ENCODE results near the gene SUMF1.
A peak's percentile ranks its signal among the peaks of the same experiment; 100 is the strongest.

Gene SUMF1

DNA sequence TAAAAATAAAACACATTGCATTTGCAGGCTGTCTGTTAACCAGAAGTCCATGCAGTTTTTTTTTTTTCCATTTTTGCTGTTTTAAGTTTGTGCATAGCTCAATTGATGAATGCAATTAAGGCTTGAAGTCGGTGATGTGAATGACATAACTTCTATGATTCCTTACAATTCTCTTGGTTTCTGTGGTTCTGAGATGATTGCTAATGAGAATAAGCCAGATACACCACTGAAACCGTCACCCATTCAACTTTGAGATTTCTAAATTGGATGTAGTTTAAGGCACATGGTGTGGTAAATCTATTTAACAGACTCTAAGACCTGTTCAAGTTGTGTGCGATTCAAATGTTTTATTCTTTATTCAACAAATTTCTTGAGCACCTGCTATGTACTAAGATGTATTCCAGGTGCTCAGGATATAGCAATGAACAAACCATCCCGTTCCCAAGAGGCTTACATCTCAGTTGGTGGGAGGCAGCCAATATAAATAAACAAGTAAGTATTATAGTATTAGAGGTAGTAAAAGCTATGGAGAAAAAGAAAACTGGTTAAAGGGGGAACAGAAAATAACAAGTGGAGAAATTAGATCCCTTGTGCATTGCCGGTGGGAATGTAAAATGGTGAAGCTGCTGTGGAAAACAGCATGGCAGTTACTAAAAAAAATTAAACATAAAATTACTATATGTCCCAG lies 30.1 kb upstream of the SUMF1 start:
- no peak for DNase-seq

DNA sequence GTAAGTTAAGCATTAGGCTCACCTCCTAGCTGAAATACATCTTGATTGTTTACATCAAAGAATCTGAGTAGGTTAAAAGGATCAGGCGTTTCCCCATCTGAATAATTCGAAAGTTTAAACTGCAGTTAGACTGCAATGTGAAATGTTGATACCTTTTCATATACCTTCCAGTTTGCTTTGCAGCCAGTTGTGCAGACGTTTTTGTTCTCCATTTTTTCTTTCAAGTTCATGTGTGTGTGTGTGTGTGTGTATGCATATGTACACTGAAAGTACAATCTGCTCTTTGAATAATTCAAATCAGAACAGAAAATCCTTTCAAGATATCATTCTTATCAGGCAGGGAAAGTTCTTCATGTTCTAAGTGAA lies 29.0 kb upstream of the SUMF1 start:
- no peak for DNase-seq

DNA sequence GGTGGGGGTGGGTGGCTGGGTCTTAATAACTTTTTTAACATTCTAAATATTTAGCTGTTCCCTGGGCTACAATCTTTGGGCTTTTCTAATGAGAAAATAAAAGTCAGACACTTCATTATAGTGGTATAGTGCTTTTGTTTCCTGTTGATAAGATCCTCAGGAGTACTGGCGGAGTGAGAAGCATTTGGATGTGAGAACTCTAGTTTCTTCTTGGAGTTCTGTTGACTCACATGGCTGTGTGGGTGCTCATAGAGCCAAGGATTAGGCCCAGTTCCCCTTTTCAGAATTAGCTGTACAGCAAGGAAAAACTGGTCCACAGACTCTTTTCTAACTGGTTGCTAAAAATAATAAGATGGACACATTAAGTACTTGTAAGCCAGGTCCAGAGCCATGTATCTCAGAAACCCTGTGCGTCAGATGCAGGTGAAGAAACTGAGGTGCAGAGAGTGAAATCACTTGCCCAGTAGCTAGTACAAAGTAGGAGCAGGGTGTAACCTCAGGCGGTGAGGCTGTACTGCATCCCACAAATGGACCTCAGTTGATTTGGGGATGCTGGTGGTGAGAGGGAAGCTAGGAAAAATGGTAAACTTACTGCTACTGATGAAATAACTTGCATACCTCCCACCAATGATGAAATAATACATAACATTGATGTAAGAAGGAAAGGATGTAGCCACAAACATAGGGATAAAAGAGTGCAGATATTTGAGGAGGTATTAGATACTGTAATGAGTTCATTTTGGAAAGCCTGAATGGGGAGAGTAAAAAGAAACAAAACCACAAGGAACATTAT lies 28.4 kb upstream of the SUMF1 start:
- no peak for DNase-seq

DNA sequence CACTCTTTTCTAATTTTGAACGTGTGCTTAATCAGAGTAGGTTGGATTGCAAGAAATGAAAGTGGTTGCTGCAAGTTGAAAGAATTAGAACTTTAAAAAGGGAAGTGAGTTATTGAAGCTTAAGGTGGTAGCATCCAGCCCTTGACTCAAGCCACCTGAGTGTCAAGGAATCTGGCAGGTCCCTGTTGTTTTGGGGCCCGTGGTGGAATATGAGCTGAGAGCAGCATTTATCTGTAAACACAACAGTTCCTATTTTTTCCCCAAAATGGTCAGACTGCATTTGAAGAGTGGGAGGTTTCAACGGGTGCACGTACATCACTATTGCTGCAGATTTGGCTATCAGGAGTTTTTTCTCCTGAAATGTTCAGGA lies 27.8 kb upstream of the SUMF1 start:
- peak; percentile 65 for DNase-seq

DNA sequence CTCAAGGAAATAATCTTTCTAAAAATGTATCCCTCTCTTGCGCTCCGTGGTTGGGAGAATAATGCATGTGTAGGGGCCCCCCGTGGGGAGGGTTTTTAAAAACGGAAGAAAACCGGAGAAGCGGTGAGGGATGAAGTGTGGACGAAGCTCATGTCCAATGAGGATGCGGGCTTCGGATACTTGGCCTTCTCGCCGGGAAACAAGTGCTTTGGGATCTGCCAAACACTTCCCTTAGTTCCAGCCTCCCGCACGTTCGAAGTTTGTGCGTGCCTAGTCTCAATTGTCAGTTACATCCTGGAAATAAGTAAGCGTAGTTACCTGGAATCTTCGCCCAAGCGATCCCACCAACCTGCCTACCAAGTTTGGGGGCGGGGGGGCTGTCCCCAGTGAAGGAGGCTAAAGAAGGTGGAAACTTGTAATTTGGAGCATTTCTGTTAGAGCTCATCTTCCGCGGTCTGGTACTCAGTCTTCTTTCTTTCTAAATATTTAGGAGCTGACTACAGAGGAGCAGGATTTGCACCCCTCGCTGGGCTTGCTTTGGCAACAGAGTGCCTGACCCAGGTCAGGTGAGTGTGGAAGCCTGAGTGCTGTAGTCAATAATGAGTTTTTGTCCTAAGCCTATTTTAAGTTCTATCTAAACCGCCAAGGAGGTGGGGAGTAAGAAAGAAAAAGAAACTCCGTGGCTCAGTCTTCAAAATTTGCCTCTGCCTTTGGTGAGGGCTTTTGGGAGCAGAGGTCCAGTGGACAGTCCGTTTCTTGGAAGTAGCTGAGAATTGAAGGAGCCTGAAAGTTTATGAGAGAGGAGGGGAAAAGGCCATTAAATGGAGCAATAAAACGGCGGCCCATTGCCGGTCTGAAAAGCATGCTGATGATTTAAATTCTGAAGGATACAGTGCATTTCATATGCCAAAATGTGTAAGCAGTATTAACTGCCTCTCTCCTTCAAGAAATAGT lies 27.1 kb upstream of the SUMF1 start:
- DNase-seq: peak; percentile 26

DNA sequence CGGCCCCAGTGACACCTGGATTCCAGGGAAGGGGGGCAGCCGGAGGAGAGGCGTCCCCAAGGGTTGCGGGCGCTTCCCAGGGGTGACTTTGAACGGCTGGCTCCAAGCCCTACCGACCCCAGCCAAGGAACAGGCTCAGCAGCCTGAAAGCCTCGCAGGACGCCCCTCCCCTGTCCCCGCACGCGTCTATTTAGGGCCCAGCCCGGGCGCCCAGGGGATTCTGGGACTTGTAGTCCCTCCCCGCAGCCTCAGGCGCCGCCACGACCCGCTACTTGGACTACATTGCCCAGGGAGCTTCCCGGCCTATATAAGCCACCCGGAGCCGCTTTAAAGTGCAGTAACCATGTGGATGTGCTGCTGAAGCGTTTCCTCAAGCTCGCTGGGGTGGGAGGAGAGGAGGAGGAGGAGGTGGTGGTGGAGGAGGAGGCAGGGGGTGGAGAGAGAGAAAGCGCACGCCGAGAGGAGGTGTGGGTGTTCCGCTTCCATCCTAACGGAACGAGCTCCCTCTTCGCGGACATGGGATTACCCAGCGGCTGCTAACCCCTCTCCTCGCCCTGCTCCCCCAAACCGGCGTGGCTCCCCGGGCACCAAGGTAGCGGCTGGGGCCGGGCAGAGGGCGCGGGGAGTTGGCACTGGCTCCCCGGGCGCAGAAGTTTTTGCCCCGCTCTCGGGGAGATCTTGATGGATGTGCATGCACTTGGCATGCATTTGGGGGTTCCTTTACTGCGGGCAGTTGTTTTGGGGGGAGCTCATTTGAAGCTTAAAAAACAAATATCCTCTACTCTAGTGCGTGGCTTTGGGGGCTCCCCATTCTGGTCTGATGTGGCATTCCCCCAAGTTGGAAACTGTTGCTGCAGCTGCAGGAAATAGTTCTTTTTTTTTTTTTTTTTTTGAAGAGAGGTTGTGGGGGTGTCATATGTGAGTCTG lies 26.2 kb upstream of the SUMF1 start, which contains the start of gene ITPR1:
ITPR1 (plus strand) TSS at position 335 of the 927 bp plus-strand sequence. CDS start 23,144 bp downstream, outside the sequence.
- DNase-seq: peak; percentile 98

DNA sequence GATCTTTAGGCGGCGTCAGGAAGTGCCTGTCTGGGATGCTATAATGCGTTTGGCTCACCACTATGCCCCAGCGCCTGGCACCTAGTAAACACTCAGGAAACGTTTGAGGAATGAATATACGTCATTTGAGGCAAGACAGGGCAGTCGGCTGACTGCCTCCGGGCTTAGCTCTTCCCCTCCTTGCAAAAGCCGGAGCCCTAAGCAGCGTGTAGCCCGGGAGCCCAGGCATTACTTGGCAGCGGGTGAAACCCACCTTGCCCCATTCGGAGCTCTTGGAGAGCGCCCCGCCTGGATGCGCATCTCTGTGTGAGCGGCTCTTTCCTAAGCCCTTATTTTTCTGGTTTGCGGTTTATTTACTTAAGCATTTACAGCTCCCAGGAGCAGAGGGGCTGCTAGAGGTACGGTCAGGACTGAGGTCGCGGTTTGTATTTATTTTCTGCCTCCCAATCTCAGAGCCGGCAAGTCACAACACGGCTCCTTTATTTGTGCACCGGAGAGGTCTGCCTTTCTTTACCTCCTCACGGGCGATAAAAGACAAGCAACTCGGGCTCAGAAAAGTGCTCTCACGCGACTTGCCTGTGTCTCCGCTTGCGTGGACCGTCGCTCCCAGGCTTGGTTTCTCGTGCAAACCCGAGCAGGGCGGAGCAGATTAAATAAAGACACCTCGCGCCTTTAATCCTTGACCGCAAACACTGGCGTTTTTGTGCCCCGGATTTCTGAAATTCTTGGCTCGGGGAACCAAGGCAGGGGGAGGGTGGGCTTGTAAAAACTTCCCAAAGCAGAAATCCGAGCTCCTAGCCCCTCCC lies 25.3 kb upstream of the SUMF1 start:
- DNase-seq: peak; percentile 56

DNA sequence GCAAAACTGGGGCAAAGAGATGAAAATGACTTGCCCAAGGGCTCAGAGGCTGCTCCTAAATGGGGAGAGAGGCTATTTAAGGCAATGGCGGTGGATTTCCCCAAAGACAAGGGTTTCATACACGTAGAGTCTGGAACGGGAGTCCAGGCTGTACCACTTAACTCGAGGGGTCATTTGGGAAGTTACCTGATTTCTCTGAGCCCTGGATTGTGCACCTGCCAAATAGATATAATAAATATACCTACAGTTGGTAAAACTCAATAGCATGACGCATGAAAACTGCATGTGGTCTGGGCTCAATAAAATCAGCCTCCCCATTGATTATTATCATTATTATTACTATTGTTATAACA lies 24.8 kb upstream of the SUMF1 start:
- DNase-seq: no peak

DNA sequence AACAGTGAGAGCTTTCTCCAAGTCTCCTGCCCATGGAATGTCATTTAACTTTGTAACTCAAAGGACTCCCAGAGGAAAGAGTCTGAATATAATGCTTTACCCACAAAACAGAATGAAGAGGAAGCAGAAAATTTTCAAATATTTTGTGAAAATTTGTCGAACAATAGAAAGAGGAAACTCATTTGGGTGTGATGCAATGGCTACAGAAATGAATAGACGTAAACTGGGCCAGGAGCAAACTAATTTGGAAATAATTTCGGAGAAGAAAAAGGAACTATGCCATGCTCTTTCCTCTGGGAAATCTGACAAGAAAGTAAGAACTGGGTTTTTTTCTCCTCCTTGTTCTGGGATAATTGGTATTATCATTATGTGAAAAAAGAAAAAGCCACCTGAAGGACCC lies 11.2 kb upstream of the SUMF1 start:
- DNase-seq: no peak

DNA sequence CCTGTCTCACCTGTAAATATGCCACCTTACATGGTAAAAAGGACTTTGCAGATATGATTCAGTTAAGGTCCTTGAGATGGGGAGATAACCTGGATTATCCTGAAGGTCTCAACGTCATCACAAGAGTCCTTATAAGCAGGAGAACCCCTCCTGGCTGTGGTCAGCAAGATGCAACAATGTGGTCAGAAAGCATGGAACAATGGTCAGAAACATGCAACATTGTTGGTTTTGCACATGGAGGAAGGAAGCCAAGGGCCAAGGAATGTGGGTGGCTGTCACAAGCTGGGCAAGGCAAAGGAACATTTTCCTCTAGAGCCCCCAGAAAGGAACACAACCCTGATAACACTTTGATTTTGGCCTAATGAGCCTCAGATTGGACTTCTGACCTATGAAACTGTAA lies 9.4 kb upstream of the SUMF1 start:
- DNase-seq: no peak

DNA sequence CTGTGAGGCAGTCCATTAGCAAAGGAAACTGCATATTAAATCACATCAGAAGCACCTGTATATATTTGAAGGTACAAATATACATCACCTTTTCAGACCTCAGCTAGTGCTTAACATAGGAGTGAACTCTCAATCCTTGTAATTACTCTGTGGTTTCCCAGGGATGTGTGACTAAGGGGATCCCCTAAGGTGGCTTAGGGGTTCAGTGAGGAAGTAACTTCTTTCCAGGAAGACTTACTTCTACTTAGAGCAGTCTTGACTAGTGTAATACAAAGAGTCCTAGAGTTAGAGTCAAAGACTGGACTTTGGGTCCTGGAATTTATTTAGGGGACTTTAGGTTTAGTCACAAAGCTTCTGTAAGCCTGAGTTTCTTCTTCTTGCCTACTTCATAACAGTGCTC lies 8.7 kb upstream of the SUMF1 start:
- no peak for DNase-seq

DNA sequence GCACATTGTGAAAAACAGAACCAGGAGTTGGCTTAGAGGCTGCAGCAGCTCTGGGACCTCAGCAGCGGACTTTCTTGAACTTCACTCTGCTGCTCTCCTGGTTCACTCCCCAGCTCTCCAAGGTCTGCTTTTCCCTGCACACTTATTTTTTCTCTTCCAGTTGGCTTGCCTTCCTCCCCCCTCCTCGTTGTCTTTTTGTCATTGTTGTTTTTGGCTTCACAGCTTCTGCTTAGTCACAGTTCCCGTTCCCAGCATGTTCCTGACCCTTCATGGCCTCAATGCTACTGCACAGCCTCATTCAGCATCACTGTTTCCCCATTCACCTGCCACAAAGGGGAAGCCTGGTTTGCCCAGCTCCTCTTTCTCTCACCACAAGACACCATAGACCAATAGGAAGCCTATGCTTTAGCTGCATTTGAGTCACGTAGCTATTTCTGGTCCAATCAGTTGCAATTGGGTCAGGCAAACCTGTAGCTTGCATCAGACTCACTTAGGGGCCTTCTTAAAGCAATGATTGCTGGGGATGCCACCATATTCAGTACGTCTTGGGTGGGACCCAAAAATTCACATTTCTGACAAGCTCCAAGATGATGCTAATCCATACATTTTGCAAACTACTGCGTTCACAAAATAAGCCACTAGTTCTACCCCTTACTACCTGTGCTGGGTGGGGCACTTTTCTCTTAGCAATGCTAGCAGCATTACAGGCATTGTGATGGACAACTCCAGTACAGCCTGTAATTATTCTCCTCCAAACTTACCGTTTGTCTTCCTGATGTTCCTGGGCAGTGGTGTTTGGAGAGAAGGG lies 7.8 kb upstream of the SUMF1 start:
- DNase-seq: peak; percentile 17

DNA sequence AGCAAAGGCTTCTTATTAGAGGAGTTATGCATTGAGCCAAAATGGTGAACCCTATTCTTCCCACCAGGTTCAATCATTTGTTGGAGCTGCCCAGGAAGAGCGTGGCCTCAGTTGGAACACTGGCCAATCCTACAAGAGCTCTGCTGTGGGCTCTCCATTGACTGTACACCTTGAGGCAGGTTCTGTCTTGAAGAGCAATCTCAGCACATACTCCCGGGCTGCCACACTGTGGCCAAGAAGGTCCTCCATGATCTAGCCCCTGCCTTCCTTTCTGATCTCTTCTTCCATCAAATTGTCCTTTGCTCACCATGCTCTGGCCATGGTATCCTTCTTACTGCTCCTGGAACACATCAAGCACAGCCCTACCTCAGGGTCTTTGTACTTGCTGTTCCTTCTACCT lies 5.7 kb upstream of the SUMF1 start:
- no peak for DNase-seq

DNA sequence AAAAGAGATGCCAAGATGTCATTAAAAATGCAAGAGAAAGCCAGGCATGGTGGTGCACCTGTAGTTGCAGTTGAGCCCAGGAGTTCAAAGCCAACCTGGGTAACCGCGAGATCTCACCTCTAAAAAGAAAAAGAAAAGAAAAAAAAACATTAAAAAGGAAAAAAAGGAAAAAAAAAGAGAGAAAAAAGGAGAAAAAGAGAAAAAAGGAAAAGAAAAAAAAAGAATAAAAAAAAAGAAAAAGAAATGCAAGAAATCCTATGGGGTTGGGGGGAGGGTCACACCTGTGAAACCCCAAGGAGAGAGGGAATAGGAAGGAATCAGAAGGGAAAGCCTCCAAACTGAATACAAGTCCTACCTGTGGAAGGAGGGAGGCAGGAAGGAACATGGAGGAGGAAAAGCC lies 5.2 kb upstream of the SUMF1 start:
- no peak for DNase-seq

DNA sequence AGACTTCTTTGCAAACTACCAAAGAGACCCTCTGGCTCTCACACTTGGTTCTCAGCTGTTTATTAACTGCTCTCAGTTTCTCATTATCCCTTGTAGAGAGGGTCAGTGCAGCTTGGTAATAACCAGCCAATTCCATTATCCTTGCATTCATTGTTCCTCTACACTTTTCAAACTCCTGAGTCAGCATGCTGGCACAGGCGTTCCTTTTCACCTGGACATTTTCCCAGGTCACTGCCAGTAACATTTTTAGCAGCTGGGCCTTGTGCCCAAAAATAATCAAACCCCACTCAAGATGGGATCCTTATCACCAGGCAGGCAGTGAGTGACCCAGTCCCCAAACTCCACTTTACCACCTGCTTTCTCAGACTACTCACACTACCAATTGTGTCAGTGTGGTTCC lies 4.8 kb upstream of the SUMF1 start:
- no peak for DNase-seq

DNA sequence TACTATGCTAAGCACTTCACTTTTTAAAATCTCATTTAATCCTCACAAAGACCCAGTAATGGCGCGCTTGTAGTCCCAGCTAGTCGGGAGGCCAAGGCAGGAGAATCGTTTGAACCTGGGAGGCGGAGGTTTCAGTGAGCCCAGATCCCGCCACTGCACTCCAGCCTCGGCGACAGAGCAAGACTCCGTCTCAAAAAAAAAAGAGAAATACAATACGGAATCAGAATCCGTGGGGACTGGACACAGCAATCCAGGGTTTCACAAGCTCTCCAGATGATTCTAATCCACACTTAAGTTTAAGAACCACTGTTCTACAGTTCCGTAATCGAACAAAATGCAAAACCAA lies 426 bp upstream of the SUMF1 start:
- no peak for DNase-seq

DNA sequence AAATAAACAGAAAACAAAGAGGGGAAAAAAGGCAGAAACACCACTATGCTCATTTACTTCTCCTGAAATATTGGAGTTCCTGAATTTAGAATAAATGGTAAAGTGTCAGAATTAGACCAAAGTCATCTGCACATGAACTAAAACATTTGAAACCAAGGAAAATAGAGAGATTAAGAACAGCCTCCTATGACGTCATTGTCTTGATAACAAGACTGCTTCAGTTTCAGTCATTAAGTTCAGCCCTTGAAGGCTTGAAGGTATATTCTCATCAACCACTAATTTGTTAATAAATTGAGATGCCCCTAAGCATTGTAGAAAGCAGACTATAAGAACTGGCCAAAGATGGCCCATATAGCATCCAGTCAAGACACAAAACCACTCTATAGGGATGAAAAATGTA lies 2.5 kb downstream of the SUMF1 start:
- no peak for DNase-seq

DNA sequence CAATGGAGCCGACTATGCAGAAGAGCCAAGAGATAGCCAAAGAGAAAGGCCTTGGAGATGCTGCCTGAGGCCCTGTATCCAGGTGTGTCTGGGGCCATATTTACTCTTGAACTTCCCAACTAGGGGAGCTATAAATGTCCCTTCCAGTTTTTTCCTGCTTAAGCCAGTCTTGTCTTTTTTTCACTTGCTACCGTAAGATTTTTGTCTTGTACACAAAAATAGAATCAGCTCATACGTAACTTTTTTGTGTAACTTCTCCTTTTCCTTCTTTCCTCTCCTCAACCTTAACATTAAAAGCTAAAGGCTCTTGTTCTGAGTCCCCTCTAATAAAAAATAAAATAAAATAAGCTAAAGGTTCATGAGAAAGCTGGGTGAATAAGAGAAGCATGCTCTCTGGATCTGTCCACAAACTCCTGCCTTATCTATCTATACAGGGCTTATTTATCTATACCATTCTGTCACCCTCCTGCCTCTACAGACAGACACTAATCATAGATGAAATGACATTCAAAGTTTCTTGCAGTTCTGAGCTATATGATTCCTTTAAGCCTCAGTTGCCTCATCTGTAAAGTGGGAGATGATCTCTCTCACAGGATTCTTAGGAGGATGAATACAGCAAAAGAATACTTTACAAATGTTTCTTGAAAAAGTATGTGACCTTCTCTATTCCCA lies 4.6 kb downstream of the SUMF1 start:
- DNase-seq: no peak

DNA sequence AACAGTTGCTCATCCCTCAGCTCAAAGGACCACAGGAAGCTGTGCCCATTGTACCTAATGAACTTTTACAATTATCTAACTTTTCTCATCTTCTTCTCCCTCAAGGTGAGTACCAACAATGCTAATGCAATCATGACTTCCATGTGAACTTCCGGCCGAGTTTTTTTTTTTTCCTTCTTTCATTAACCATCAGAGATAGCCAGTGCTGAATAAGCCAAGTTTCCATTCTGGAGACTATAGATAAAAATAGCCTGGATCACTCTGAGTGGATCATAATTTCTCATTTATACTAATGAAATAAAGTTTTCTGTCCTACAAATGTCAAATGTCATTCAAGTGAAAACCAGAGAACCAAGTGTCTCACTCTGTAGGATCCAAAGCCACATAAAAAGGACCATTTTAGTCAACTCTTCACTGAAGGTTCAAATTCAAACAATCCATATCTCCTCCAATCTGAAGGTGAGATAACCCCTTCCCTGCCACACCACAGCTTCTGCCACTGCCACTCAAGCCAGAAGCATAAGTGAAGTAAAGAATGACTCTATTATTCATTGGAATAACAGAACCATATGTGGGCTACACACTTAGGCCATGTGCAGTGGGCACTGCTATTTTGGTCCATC lies 5.5 kb downstream of the SUMF1 start:
- DNase-seq: no peak

DNA sequence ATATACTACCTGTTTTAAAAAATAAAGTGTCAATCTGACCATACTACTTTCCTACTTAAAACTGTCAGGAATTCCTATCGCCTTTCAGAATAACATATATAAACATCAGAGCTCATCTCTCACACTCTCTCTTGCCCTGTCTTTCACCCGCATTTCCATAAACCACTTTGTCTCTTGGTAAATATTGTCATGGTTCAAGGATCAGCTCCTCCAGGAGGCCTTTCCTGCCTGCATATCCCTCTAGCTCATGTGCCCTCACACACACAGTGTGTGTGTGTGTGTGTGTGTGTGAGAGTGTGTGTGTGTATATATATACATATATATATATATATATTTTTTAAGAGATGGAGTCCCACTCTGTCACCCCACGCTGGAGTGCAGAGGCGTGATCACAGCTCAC lies 6.7 kb downstream of the SUMF1 start:
- no peak for DNase-seq

Data from RPMI8226 (cell line).